SK-N-SH (cell line): Measurements from ENCODE around the gene VPS35. TPM values are rescaled to one million over a fixed set of nuclear protein-coding genes. Genes with fewer than 3 reads are reported as not detected.

ENCODE experiments used
- CTCF ChIA-PET: fragments of 300-600, 350-600 bp; formaldehyde crosslinking; extraction: SDS; loops from one replicate; lab custom pipeline; 2021; lab: Yijun Ruan, JAX
- POLR2A ChIA-PET: fragments of 350-600 bp; sonication (Branson Sonifier 250); formaldehyde crosslinking; extraction: SDS; loops from one replicate; lab custom pipeline; 2020; ENCODE audit warnings: antibody characterized with exemption, inconsistent platforms; lab: Yijun Ruan, JAX
- DNase-seq: peaks from one replicate; pipeline ENCODE4 v3.0.0; 2012
- H2AFZ ChIP-seq: fragments of 200-600 bp; sonication (generic); 2 replicates; pipeline ENCODE4 v1.8.1; 2016; ENCODE audit warnings: antibody characterized with exemption, mild to moderate bottlenecking, low read depth
- H3F3A ChIP-seq: fragments of 200-600 bp; sonication (generic); replicated peaks from 2 replicates; pipeline ENCODE3; 2016; ENCODE audit warnings: antibody characterized with exemption, mild to moderate bottlenecking; ENCODE audit not compliant: insufficient read depth
- H3K27ac ChIP-seq, 2 experiments: fragments of 200-500 bp in 1 of 2; fragments of 200-600 bp in 1 of 2; sonication (Bioruptor generic) in 1 of 2; sonication (generic), shearing (Covaris generic) in 1 of 2; 2 replicates each; pipeline versions ENCODE4 v1.5.1 to v1.6.1; 2014 to 2016; ENCODE audit warnings: low read depth in 2 of 2, inconsistent platforms in 1 of 2, low read length in 1 of 2, mild to moderate bottlenecking in 1 of 2, mixed read lengths in 1 of 2
- H3K27me3 ChIP-seq: fragments of 200-600 bp; sonication (generic), shearing (Covaris generic); 2 replicates; pipeline ENCODE4 v1.6.1; 2016; ENCODE audit warnings: mixed run types; ENCODE audit not compliant: insufficient read depth
- H3K36me3 ChIP-seq, 2 experiments: fragments of 200-500 bp in 1 of 2; fragments of 200-600 bp in 1 of 2; sonication (Bioruptor generic) in 1 of 2; sonication (generic) in 1 of 2; replicated peaks in 1 of 2; 2 replicates each; pipeline versions ENCODE3 to v1.5.1; 2014 to 2016; ENCODE audit warnings: low read length in 1 of 2, mild to moderate bottlenecking in 1 of 2; ENCODE audit not compliant: insufficient read depth in 2 of 2, control insufficient read depth in 1 of 2
- H3K4me1 ChIP-seq, 2 experiments: fragments of 200-500 bp in 1 of 2; fragments of 200-600 bp in 1 of 2; sonication (Bioruptor generic) in 1 of 2; sonication (generic), shearing (Covaris generic) in 1 of 2; 2 replicates each; pipeline versions ENCODE4 v1.5.1 to v1.6.1; 2014 to 2016; ENCODE audit warnings: low read depth in 1 of 2, low read length in 1 of 2, mixed run types in 1 of 2; ENCODE audit not compliant: insufficient read depth in 2 of 2, control insufficient read depth in 1 of 2
- H3K4me2 ChIP-seq: fragments of 200-600 bp; sonication (generic), shearing (Covaris generic); 2 replicates; pipeline ENCODE4 v1.6.1; 2017; ENCODE audit warnings: mixed run types
- H3K4me3 ChIP-seq, 2 experiments: fragments of 200-500 bp in 1 of 2; fragments of 200-600 bp in 1 of 2; sonication (Bioruptor generic) in 1 of 2; sonication (generic), shearing (Covaris generic) in 1 of 2; 2 replicates each; pipeline versions ENCODE4 v1.5.1 to v1.8.1; 2014 to 2016; ENCODE audit warnings: low read depth in 2 of 2, inconsistent platforms in 1 of 2, low read length in 1 of 2, mild to moderate bottlenecking in 1 of 2, mixed read lengths in 1 of 2, moderate library complexity in 1 of 2
- H3K79me2 ChIP-seq: fragments of 200-600 bp; sonication (generic); 2 replicates; pipeline ENCODE4 v1.8.1; 2017; ENCODE audit warnings: mild to moderate bottlenecking; ENCODE audit not compliant: insufficient read depth
- H3K9ac ChIP-seq: fragments of 200-600 bp; sonication (generic); 2 replicates; pipeline ENCODE4 v1.6.1; 2017; ENCODE audit warnings: mixed run types
- H3K9me2 ChIP-seq: fragments of 200-600 bp; sonication (generic); 2 replicates; pipeline ENCODE4 v1.6.1; 2017; ENCODE audit warnings: mixed run types
- H3K9me3 ChIP-seq: fragments of 200-600 bp; sonication (generic); 2 replicates; pipeline ENCODE4 v1.6.1; 2017; ENCODE audit warnings: mixed run types, mild to moderate bottlenecking, moderate library complexity
- H4K20me1 ChIP-seq: fragments of 200-600 bp; sonication (generic); 2 replicates; pipeline ENCODE4 v1.6.1; 2017; ENCODE audit warnings: mild to moderate bottlenecking, mixed run types; ENCODE audit not compliant: insufficient read depth
- CHD2 ChIP-seq: fragments of 150-350 bp; IDR thresholded peaks from 2 replicates; pipeline ENCODE4 v1.6.1; 2018; ENCODE audit warnings: low read length; ENCODE audit not compliant: partially characterized antibody
- ELF1 ChIP-seq: IDR thresholded peaks from 2 replicates; pipeline ENCODE4 v1.4.0; 2012
- GABPA ChIP-seq: IDR thresholded peaks from 2 replicates; pipeline ENCODE4 v1.4.0; 2012; ENCODE audit warnings: low read depth, mild to moderate bottlenecking
- IRF3 ChIP-seq: fragments of 150-350 bp; IDR thresholded peaks from 2 replicates; pipeline ENCODE4 v1.6.1; 2016; ENCODE audit warnings: mild to moderate bottlenecking, low read depth, low read length
- JUND ChIP-seq: IDR thresholded peaks from 2 replicates; pipeline ENCODE4 v1.4.0; 2012
- MEF2A ChIP-seq: IDR thresholded peaks from 2 replicates; pipeline ENCODE4 v1.4.0; 2012; ENCODE audit warnings: low read depth, borderline replicate concordance
- NFIC ChIP-seq: IDR thresholded peaks from 2 replicates; pipeline ENCODE4 v1.4.0; 2012; ENCODE audit warnings: borderline replicate concordance
- POLR2AphosphoS5 ChIP-seq: IDR thresholded peaks from 2 replicates; pipeline ENCODE4 v1.6.1; 2012; ENCODE audit warnings: low read depth, low read length
- RAD21 ChIP-seq: IDR thresholded peaks from 2 replicates; pipeline ENCODE4 v1.6.1; 2012; ENCODE audit warnings: mild to moderate bottlenecking, low read length
- RCOR1 ChIP-seq: fragments of 150-350 bp; IDR thresholded peaks from 2 replicates; pipeline ENCODE4 v1.6.1; 2017; ENCODE audit warnings: antibody characterized with exemption, low read length
- REST ChIP-seq: IDR thresholded peaks from 2 replicates; pipeline ENCODE4 v1.6.1; 2012; ENCODE audit warnings: mild to moderate bottlenecking, low read depth, low read length, moderate library complexity
- RXRA ChIP-seq: IDR thresholded peaks from 2 replicates; pipeline ENCODE4 v1.4.0; 2012; ENCODE audit warnings: low read depth, mild to moderate bottlenecking, borderline replicate concordance
- TAF1 ChIP-seq: IDR thresholded peaks from 2 replicates; pipeline ENCODE4 v1.6.1; 2012; ENCODE audit warnings: low read depth, mild to moderate bottlenecking, low read length, moderate library complexity, borderline replicate concordance
- TEAD4 ChIP-seq: IDR thresholded peaks from 2 replicates; pipeline ENCODE4 v1.4.0; 2012; ENCODE audit warnings: mild to moderate bottlenecking, borderline replicate concordance; ENCODE audit not compliant: insufficient read depth
- USF1 ChIP-seq: IDR thresholded peaks from 2 replicates; pipeline ENCODE4 v1.4.0; 2012; ENCODE audit warnings: low read depth, borderline replicate concordance
- USF2 ChIP-seq: fragments of 150-350 bp; IDR thresholded peaks from 2 replicates; pipeline ENCODE4 v1.6.1; 2017; ENCODE audit warnings: antibody characterized with exemption, low read length, low read depth, borderline replicate concordance
- YY1 ChIP-seq: IDR thresholded peaks from 2 replicates; pipeline ENCODE4 v1.4.0; 2012; ENCODE audit warnings: low read depth, mild to moderate bottlenecking
- WGBS: methylation state at CpG from one replicate; pipeline ENCODE4 v1.1.6; 2017; ENCODE audit warnings: low lambda C conversion rate; 5-methylcytosine and 5-hydroxymethylcytosine counted together
- polyA plus RNA-seq, 3 experiments: library from polyadenylated mRNA; depleted of rRNA; stranded (reverse); fragments of >200 nt; gene quantifications; 2 replicates each; pipeline ENCODE4 v1.2.3, GENCODE V29; 2012

The VPS35 gene
- polyA plus RNA-seq, 1 of the 3 experiments (the other 2 are of a cell fraction), result 17.5 TPM

GRCh38 chr16:46714797-46715591 lies 26.0 kb upstream of the VPS35 start (continued):
- TF ChIP-seq REST (no peak), GABPA (no peak), YY1 (no peak)

GRCh38 chr16:46713634-46714033 lies 24.7 kb upstream of the VPS35 start:
- Histone ChIP-seq H3K4me2 (no peak overlapping the region), H2AFZ (no peak overlapping the region), H3K9ac (no peak overlapping the region), H4K20me1 (no peaks in the 10 kb centered on the region), H3K9me2 (no peaks in the 10 kb centered on the region), H3F3A (no peaks in the 10 kb centered on the region), H3K27ac (no peak overlapping the region), H3K4me3 (no peak overlapping the region), H3K79me2 (no peaks in the 10 kb centered on the region), H3K27me3 (no peaks in the 10 kb centered on the region), H3K9me3 (no peaks in the 10 kb centered on the region), H3K36me3 (no peaks in the 10 kb centered on the region), H3K4me1 (peaks cover 0 to 5% of the 10 kb centered on the region in 2 experiments; a peak in 1 of 4 replicates)
- 62% methylated on average over 3 of the region's 3 CpGs for WGBS
- no peak for DNase-seq
- ChIA-PET CTCF (no interaction called here), POLR2A (interaction anchor here (0.5 kb wide), 1 partner anchor 98 kb away, joined by 3 read pairs; no protein-coding TSS in a partner anchor)
- TF ChIP-seq RXRA, result no peak
- no peak for TF ChIP-seq IRF3
- no peak for TF ChIP-seq POLR2AphosphoS5
- TF ChIP-seq MEF2A, result no peak
- TF ChIP-seq RAD21, result no peak
- TF ChIP-seq ELF1, result no peak

GRCh38 chr16:46712911-46713310 lies 23.9 kb upstream of the VPS35 start:
- POLR2A ChIA-PET, result no interaction called here
- Histone ChIP-seq H3K9ac (no peak overlapping the region), H3K9me3 (no peaks in the 10 kb centered on the region), H3F3A (no peaks in the 10 kb centered on the region), H3K79me2 (no peaks in the 10 kb centered on the region), H3K36me3 (no peaks in the 10 kb centered on the region), H3K9me2 (no peaks in the 10 kb centered on the region), H3K4me2 (no peak overlapping the region), H2AFZ (no peak overlapping the region), H4K20me1 (no peaks in the 10 kb centered on the region), H3K27ac (no peak overlapping the region), H3K27me3 (no peaks in the 10 kb centered on the region), H3K4me1 (peaks cover 0 to 5% of the 10 kb centered on the region in 2 experiments; a peak in 1 of 4 replicates), H3K4me3 (no peak overlapping the region)
- DNase-seq, result no peak
- 68% methylated on average over 3 of the region's 3 CpGs for WGBS
- CTCF ChIA-PET, result interaction anchor here (0.7 kb wide), 1 partner anchor 24 kb away, joined by 3 read pairs; no protein-coding TSS in a partner anchor
- TF ChIP-seq ELF1 (no peak), USF1 (no peak), TEAD4 (no peak), USF2 (no peak), RCOR1 (no peak), GABPA (no peak), TAF1 (no peak), CHD2 (no peak), NFIC (no peak), JUND (no peak)
